ENCODE measurements around the gene STXBP6.
A peak's percentile ranks its signal among the peaks of the same experiment; 100 is the strongest.
"Not testable (repeated sequence)": the region's sequence is repeated elsewhere in the genome, so short reads cannot be mapped to it uniquely, and the experiment has no call there.

Gene STXBP6

GRCh38 chr14:24954700-24955037 lies 95.3 kb downstream of the STXBP6 start:
- no peak for DNase-seq
- Mint-ChIP-seq H3K27me3 (peaks cover 12 to 21% of the 10 kb centered on the region in 2 donors), H3K4me3 (no peak overlapping the region), H3K27ac (no peak overlapping the region), H3K36me3 (no peaks in the 10 kb centered on the region), H3K9me3 (peaks cover 0 to 4% of the 10 kb centered on the region in 2 donors), H3K4me1 (no peaks in the 10 kb centered on the region)
- ATAC-seq (replicated peaks) = no peak

GRCh38 chr14:24954037-24954699 lies 95.8 kb downstream of the STXBP6 start:
- Mint-ChIP-seq H3K9me3 (peaks cover 0 to 4% of the 10 kb centered on the region in 2 donors), H3K27ac (no peak overlapping the region), H3K36me3 (no peaks in the 10 kb centered on the region), H3K4me1 (no peaks in the 10 kb centered on the region), H3K27me3 (peaks cover 12 to 20% of the 10 kb centered on the region in 2 donors), H3K4me3 (no peak overlapping the region)
- ATAC-seq (replicated peaks) = peak in 1 of 2 donors; percentile 51
- DNase-seq = no peak

- no peak for DNase-seq
- no peak overlapping the region for H3K27ac Mint-ChIP-seq
- no peaks in the 10 kb centered on the region for H3K4me1 Mint-ChIP-seq
- H3K27me3 Mint-ChIP-seq = peaks cover 12 to 14% of the 10 kb centered on the region in 2 donors
- H3K9me3 Mint-ChIP-seq = peaks cover 0 to 4% of the 10 kb centered on the region in 2 donors
- no peaks in the 10 kb centered on the region for H3K36me3 Mint-ChIP-seq
- H3K4me3 Mint-ChIP-seq = no peak overlapping the region
- no peak for ATAC-seq (replicated peaks)
Observed at GRCh38 chr14:24952851-24953666, 96.9 kb downstream of the STXBP6 start.

- ATAC-seq (replicated peaks) = no peak
Observed at GRCh38 chr14:24948261-24948847, 101.6 kb downstream of the STXBP6 start.

GRCh38 chr14:24947131-24947530 lies 102.8 kb downstream of the STXBP6 start:
- no peak overlapping the region for H3K27ac Mint-ChIP-seq
- no peaks in the 10 kb centered on the region for H3K36me3 Mint-ChIP-seq
- H3K4me3 Mint-ChIP-seq = no peak overlapping the region
- peaks cover 0 to 4% of the 10 kb centered on the region in 2 donors for H3K27me3 Mint-ChIP-seq
- no peaks in the 10 kb centered on the region for H3K4me1 Mint-ChIP-seq
- DNase-seq (no peak), ATAC-seq (replicated peaks) (no peak)
- H3K9me3 Mint-ChIP-seq = peaks cover 0 to 1% of the 10 kb centered on the region in 2 donors

More at GRCh38 chr14:24948261-24948847, 101.6 kb downstream of the STXBP6 start:
- Mint-ChIP-seq H3K9me3 (peaks cover 0 to 4% of the 10 kb centered on the region in 2 donors), H3K27ac (no peak overlapping the region), H3K36me3 (no peaks in the 10 kb centered on the region), H3K27me3 (peaks cover 6 to 9% of the 10 kb centered on the region in 2 donors), H3K4me1 (no peaks in the 10 kb centered on the region), H3K4me3 (no peak overlapping the region)
- DNase-seq = no peak

- Mint-ChIP-seq H3K9me3 (peaks cover 0 to under 1% of the 10 kb centered on the region in 2 donors), H3K4me3 (no peak overlapping the region), H3K27me3 (peaks cover 0 to 4% of the 10 kb centered on the region in 2 donors), H3K4me1 (no peaks in the 10 kb centered on the region), H3K27ac (no peak overlapping the region), H3K36me3 (no peaks in the 10 kb centered on the region)
- DNase-seq (no peak), ATAC-seq (replicated peaks) (no peak)
Observed at GRCh38 chr14:24944800-24945199, 105.1 kb downstream of the STXBP6 start.

- no peak for ATAC-seq (replicated peaks)
- Mint-ChIP-seq H3K4me1 (no peaks in the 10 kb centered on the region), H3K36me3 (no peaks in the 10 kb centered on the region)
Observed at GRCh38 chr14:24943024-24943423, 106.9 kb downstream of the STXBP6 start.

GRCh38 chr14:24941719-24942118 lies 108.2 kb downstream of the STXBP6 start:
- Mint-ChIP-seq H3K4me1 (no peaks in the 10 kb centered on the region), H3K27ac (no peak overlapping the region), H3K4me3 (no peak overlapping the region), H3K27me3 (no peaks in the 10 kb centered on the region), H3K36me3 (no peaks in the 10 kb centered on the region), H3K9me3 (no peaks in the 10 kb centered on the region)
- DNase-seq (no peak), ATAC-seq (replicated peaks) (no peak)

More at GRCh38 chr14:24943024-24943423, 106.9 kb downstream of the STXBP6 start:
- no peak for DNase-seq
- H3K9me3 Mint-ChIP-seq = no peaks in the 10 kb centered on the region
- peaks cover 0 to 4% of the 10 kb centered on the region in 2 donors for H3K27me3 Mint-ChIP-seq
- H3K4me3 Mint-ChIP-seq = no peak overlapping the region
- no peak overlapping the region for H3K27ac Mint-ChIP-seq

GRCh38 chr14:24940213-24940783 lies 109.6 kb downstream of the STXBP6 start:
- H3K9me3 Mint-ChIP-seq = peaks cover 0 to 4% of the 10 kb centered on the region in 2 donors
- no peak for ATAC-seq (replicated peaks)
- H3K4me3 Mint-ChIP-seq = no peak overlapping the region
- H3K27ac Mint-ChIP-seq = no peak overlapping the region
- no peak for DNase-seq
- H3K27me3 Mint-ChIP-seq = no peaks in the 10 kb centered on the region
- H3K4me1 Mint-ChIP-seq = no peaks in the 10 kb centered on the region
- no peaks in the 10 kb centered on the region for H3K36me3 Mint-ChIP-seq

- H3K9me3 Mint-ChIP-seq = peaks cover 0 to 4% of the 10 kb centered on the region in 2 donors
- no peak overlapping the region for H3K4me3 Mint-ChIP-seq
- no peaks in the 10 kb centered on the region for H3K36me3 Mint-ChIP-seq
- no peak overlapping the region for H3K27ac Mint-ChIP-seq
- H3K27me3 Mint-ChIP-seq = no peaks in the 10 kb centered on the region
- ATAC-seq (replicated peaks) (no peak), DNase-seq (no peak)
- H3K4me1 Mint-ChIP-seq = no peaks in the 10 kb centered on the region
Observed at GRCh38 chr14:24938593-24938992, 111.4 kb downstream of the STXBP6 start.

GRCh38 chr14:24937300-24937699 lies 112.6 kb downstream of the STXBP6 start:
- Mint-ChIP-seq H3K27ac (no peak overlapping the region), H3K27me3 (peaks cover 0 to 7% of the 10 kb centered on the region in 2 donors), H3K4me3 (no peak overlapping the region), H3K4me1 (no peaks in the 10 kb centered on the region), H3K9me3 (peaks cover 0 to 4% of the 10 kb centered on the region in 2 donors), H3K36me3 (no peaks in the 10 kb centered on the region)
- DNase-seq = no peak
- ATAC-seq (replicated peaks) = no peak

GRCh38 chr14:24936773-24937172 lies 113.2 kb downstream of the STXBP6 start:
- H3K27me3 Mint-ChIP-seq; H3K27ac Mint-ChIP-seq; H3K4me1 Mint-ChIP-seq; H3K36me3 Mint-ChIP-seq; H3K9me3 Mint-ChIP-seq; H3K4me3 Mint-ChIP-seq; DNase-seq; ATAC-seq (replicated peaks): not testable (repeated sequence)

- peaks cover 0 to 5% of the 10 kb centered on the region in 2 donors for H3K9me3 Mint-ChIP-seq
- no peak overlapping the region for H3K27ac Mint-ChIP-seq
- peaks cover 5 to 13% of the 10 kb centered on the region in 2 donors for H3K27me3 Mint-ChIP-seq
- H3K36me3 Mint-ChIP-seq = no peaks in the 10 kb centered on the region
- no peak for DNase-seq
- ATAC-seq (replicated peaks) = no peak
- no peak overlapping the region for H3K4me3 Mint-ChIP-seq
- H3K4me1 Mint-ChIP-seq = no peaks in the 10 kb centered on the region
Observed at GRCh38 chr14:24935796-24936195, 114.2 kb downstream of the STXBP6 start.

GRCh38 chr14:24928386-24928900 lies 121.5 kb downstream of the STXBP6 start:
- Mint-ChIP-seq H3K27ac (no peak overlapping the region), H3K4me3 (no peak overlapping the region), H3K36me3 (no peaks in the 10 kb centered on the region), H3K9me3 (peaks cover 0 to 2% of the 10 kb centered on the region in 2 donors), H3K27me3 (peaks cover 5 to 21% of the 10 kb centered on the region in 2 donors), H3K4me1 (no peaks in the 10 kb centered on the region)
- ATAC-seq (replicated peaks) = no peak
- DNase-seq = no peak
